ENCODE measurements around the gene VAV3.

Gene VAV3

GRCh38 chr1:107831921-107832320 lies 133.1 kb downstream of the VAV3 start:
- no peak for DNase-seq

- DNase-seq: no peak
Measured at GRCh38 chr1:107830526-107830925, 134.5 kb downstream of the VAV3 start.

GRCh38 chr1:107830075-107830474 lies 134.9 kb downstream of the VAV3 start:
- DNase-seq: no peak

GRCh38 chr1:107829036-107829770 lies 135.8 kb downstream of the VAV3 start:
- DNase-seq: no peak

GRCh38 chr1:107824946-107825345 lies 140.0 kb downstream of the VAV3 start:
- DNase-seq: no peak

GRCh38 chr1:107821340-107821739 lies 143.6 kb downstream of the VAV3 start:
- DNase-seq: no peak

GRCh38 chr1:107820801-107821200 lies 144.2 kb downstream of the VAV3 start:
- no peak for DNase-seq

GRCh38 chr1:107817935-107818334 lies 147.0 kb downstream of the VAV3 start:
- DNase-seq: peak in 1 of 2 experiments; percentile 24

- DNase-seq: no peak
Measured at GRCh38 chr1:107817206-107817605, 147.8 kb downstream of the VAV3 start.

GRCh38 chr1:107810291-107810951 lies 154.6 kb downstream of the VAV3 start:
- DNase-seq: no peak

GRCh38 chr1:107807855-107808254 lies 157.1 kb downstream of the VAV3 start:
- no peak for DNase-seq

- no peak for DNase-seq
Measured at GRCh38 chr1:107807405-107807804, 157.6 kb downstream of the VAV3 start.

- DNase-seq: no peak
Measured at GRCh38 chr1:107806902-107807301, 158.1 kb downstream of the VAV3 start.

- no peak for DNase-seq
Measured at GRCh38 chr1:107804741-107805140, 160.2 kb downstream of the VAV3 start.

- no peak for DNase-seq
Measured at GRCh38 chr1:107804134-107804533, 160.8 kb downstream of the VAV3 start.

GRCh38 chr1:107803579-107803978 lies 161.4 kb downstream of the VAV3 start:
- DNase-seq: no peak

- DNase-seq: no peak
Measured at GRCh38 chr1:107802654-107803053, 162.3 kb downstream of the VAV3 start.

GRCh38 chr1:107795994-107796393 lies 169.0 kb downstream of the VAV3 start:
- DNase-seq: no peak

- DNase-seq: no peak
Measured at GRCh38 chr1:107795441-107795840, 169.5 kb downstream of the VAV3 start.

GRCh38 chr1:107794571-107794970 lies 170.4 kb downstream of the VAV3 start:
- no peak for DNase-seq

GRCh38 chr1:107793896-107794453 lies 171.0 kb downstream of the VAV3 start:
- DNase-seq: no peak

- DNase-seq: no peak
Measured at GRCh38 chr1:107791348-107791747, 173.6 kb downstream of the VAV3 start.

- DNase-seq: no peak
Measured at GRCh38 chr1:107789817-107790524, 175.0 kb downstream of the VAV3 start.
